GM23338 (cell line): ENCODE data around the gene GUCD1. TPM values are rescaled to one million over a fixed set of nuclear protein-coding genes. Genes with fewer than 3 reads are reported as not detected.

Source experiments
- ATAC-seq: fragments of 200-7000 bp; cut with Tn5 transposase; 3 replicates; pipeline ENCODE4 v1.9.1; 2020
- DNase-seq: peaks from one replicate; pipeline ENCODE4 v3.0.0-alpha.2; 2015; ENCODE audit warnings: low spot score
- H2AFZ ChIP-seq: fragments of 200-600 bp; sonication (generic); 2 replicates; pipeline ENCODE4 v1.8.0; 2016; ENCODE audit warnings: antibody characterized with exemption, mild to moderate bottlenecking, moderate library complexity
- H3F3A ChIP-seq: fragments of 200-600 bp; sonication (generic); replicated peaks from 2 replicates; pipeline ENCODE4 v1.8.0; 2017; ENCODE audit warnings: antibody characterized with exemption, mixed run types, low read depth
- H3K27ac ChIP-seq: fragments of 200-600 bp; sonication (generic); 2 replicates; pipeline ENCODE4 v1.6.1; 2016; ENCODE audit warnings: low read depth
- H3K27me3 ChIP-seq: fragments of 200-600 bp; sonication (generic); 2 replicates; pipeline ENCODE4 v1.8.0; 2016; ENCODE audit warnings: mild to moderate bottlenecking, mixed run types, moderate library complexity; ENCODE audit not compliant: insufficient read depth
- H3K36me3 ChIP-seq: fragments of 200-600 bp; sonication (generic); 2 replicates; pipeline ENCODE4 v1.8.0; 2016; ENCODE audit warnings: mild to moderate bottlenecking; ENCODE audit not compliant: insufficient read depth
- H3K4me1 ChIP-seq: fragments of 200-600 bp; sonication (generic); 2 replicates; pipeline ENCODE4 v1.8.0; 2016; ENCODE audit warnings: mild to moderate bottlenecking, moderate library complexity; ENCODE audit not compliant: insufficient read depth
- H3K4me2 ChIP-seq: fragments of 200-600 bp; sonication (generic); 2 replicates; pipeline ENCODE4 v1.7.1; 2017; ENCODE audit warnings: mixed run types
- H3K4me3 ChIP-seq: fragments of 200-600 bp; sonication (generic); 2 replicates; pipeline ENCODE4 v1.6.1; 2016; ENCODE audit warnings: mixed run types
- H3K79me2 ChIP-seq: fragments of 200-600 bp; sonication (generic); replicated peaks from 2 replicates; pipeline ENCODE4 v1.8.0; 2017; ENCODE audit warnings: mild to moderate bottlenecking; ENCODE audit not compliant: insufficient read depth
- H3K9me2 ChIP-seq: fragments of 200-600 bp; sonication (generic); 2 replicates; pipeline ENCODE4 v1.8.0; 2017; ENCODE audit not compliant: insufficient read depth
- H4K20me1 ChIP-seq: fragments of 200-600 bp; sonication (generic); replicated peaks from 2 replicates; pipeline ENCODE4 v1.8.0; 2017; ENCODE audit warnings: mild to moderate bottlenecking; ENCODE audit not compliant: insufficient read depth
- H3K27ac Mint-ChIP-seq: 2 replicates; pipeline ENCODE4 v1.8.0; 2020; ENCODE audit warnings: inconsistent platforms, mild to moderate bottlenecking, moderate library complexity, mixed read lengths
- H3K27me3 Mint-ChIP-seq: 3 replicates; pipeline ENCODE4 v1.8.0; 2022; ENCODE audit warnings: low read depth, mild to moderate bottlenecking, moderate library complexity, mixed read lengths, inconsistent platforms; ENCODE audit not compliant: insufficient read depth, poor library complexity
- H3K36me3 Mint-ChIP-seq: 3 replicates; pipeline ENCODE4 v1.8.0; 2021; ENCODE audit warnings: low read depth, mild to moderate bottlenecking, inconsistent platforms, moderate library complexity, mixed read lengths
- H3K4me1 Mint-ChIP-seq: 3 replicates; pipeline ENCODE4 v1.8.0; 2020; ENCODE audit warnings: mild to moderate bottlenecking, inconsistent platforms, mixed read lengths
- H3K4me3 Mint-ChIP-seq: 3 replicates; pipeline ENCODE4 v1.8.0; 2021; ENCODE audit warnings: moderate library complexity, mild to moderate bottlenecking, inconsistent platforms, mixed read lengths
- H3K9me3 Mint-ChIP-seq: 3 replicates; pipeline ENCODE4 v1.8.0; 2020; ENCODE audit warnings: moderate library complexity, mild to moderate bottlenecking, inconsistent platforms, mixed read lengths
- CREB1 ChIP-seq: fragments of 250-450 bp; sonication (Bioruptor Pico); IDR thresholded peaks from 2 replicates; pipeline ENCODE4 v1.5.0; 2020; ENCODE audit warnings: low read depth, mild to moderate bottlenecking, moderate library complexity
- EZH2 ChIP-seq: fragments of 200-600 bp; sonication (generic); IDR thresholded peaks from one replicate; pipeline ENCODE4 v1.8.0; 2017; ENCODE audit warnings: antibody characterized with exemption, mild to moderate bottlenecking, low read depth; ENCODE audit not compliant: unreplicated experiment
- POLR2AphosphoS5 ChIP-seq: IDR thresholded peaks from 2 replicates; pipeline ENCODE4 v1.6.1; 2016; ENCODE audit warnings: antibody characterized with exemption, low read depth
- STAT1 ChIP-seq: IDR thresholded peaks from one replicate; pipeline ENCODE4 v1.6.1; 2016; ENCODE audit warnings: antibody characterized with exemption; ENCODE audit not compliant: unreplicated experiment
- ZNF114 ChIP-seq: fragments of 250-450 bp; sonication (Bioruptor Pico); IDR thresholded peaks from 2 replicates; pipeline ENCODE4 v1.5.0; 2020; ENCODE audit warnings: mild to moderate bottlenecking, moderate library complexity
- ZNF331 ChIP-seq: fragments of 250-450 bp; sonication (Bioruptor Pico); IDR thresholded peaks from 2 replicates; pipeline ENCODE4 v1.5.0; 2020; ENCODE audit warnings: low read depth, mild to moderate bottlenecking, moderate library complexity
- polyA plus RNA-seq: library from polyadenylated mRNA; unstranded; fragments of >200 nt; fragmentation: Nextera tagmentation; extraction: Ambion mirVana; gene quantifications from 2 replicates; pipeline ENCODE4 v1.2.1, GENCODE V29; 2016
- total RNA-seq: library from RNA; depleted of rRNA; stranded (reverse); fragments of >200 nt; shearing (Covaris generic); gene quantifications from 2 replicates; pipeline ENCODE4 v1.2.3, GENCODE V29; 2014
- TF ChIP-seq, protein P1 (sequence below): IDR thresholded peaks from one replicate; pipeline ENCODE4 v1.6.1; 2018; ENCODE audit warnings: antibody characterized with exemption; ENCODE audit not compliant: unreplicated experiment
- TF ChIP-seq, protein P2 (sequence below): IDR thresholded peaks from 2 replicates; pipeline ENCODE4 v1.6.1; 2016; ENCODE audit warnings: antibody characterized with exemption
- TF ChIP-seq, protein P3 (sequence below): fragments of 250-450 bp; sonication (Bioruptor Pico); IDR thresholded peaks from 2 replicates; pipeline ENCODE4 v1.5.0; 2020; ENCODE audit warnings: mild to moderate bottlenecking, moderate library complexity

Gene GUCD1
- total and polyA plus RNA-seq, 2 experiments from 2014 or later = 39.0 to 106 TPM

DNA sequence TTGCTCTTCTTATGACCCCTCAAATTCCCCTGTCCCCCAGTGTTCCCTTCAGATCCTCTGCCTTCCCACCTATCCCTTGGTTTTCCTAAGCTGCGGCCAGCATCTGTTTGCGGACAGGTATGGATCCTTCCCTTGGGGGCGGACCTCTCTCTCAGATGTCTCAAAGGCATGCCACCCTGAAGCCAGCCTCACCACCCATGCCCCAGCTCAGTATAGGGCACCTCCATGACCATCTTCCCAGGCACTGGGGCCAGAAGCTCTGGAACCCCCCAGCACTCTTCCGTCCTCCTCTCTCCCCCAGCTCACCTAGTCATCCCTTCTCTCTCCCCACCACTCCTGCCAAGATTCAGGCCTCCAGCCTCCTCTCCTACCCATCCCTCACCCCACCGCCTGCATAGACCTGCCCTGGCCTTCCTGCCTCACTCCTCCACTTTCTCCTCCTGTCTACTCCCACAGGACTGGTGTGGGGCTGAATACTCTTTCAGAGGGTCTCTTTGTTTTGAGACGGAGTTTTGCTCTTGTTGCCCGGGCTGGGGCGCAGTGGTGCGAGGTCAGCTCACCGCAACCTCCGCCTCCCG, 35.7 kb upstream of the GUCD1 start:
- no peak for TF ChIP-seq ZNF114 (CRISPR knock-in tag)
- no peak for TF ChIP-seq STAT1
- TF ChIP-seq ZNF331 (CRISPR knock-in tag) = no peak
- TF ChIP-seq, protein P1, sequence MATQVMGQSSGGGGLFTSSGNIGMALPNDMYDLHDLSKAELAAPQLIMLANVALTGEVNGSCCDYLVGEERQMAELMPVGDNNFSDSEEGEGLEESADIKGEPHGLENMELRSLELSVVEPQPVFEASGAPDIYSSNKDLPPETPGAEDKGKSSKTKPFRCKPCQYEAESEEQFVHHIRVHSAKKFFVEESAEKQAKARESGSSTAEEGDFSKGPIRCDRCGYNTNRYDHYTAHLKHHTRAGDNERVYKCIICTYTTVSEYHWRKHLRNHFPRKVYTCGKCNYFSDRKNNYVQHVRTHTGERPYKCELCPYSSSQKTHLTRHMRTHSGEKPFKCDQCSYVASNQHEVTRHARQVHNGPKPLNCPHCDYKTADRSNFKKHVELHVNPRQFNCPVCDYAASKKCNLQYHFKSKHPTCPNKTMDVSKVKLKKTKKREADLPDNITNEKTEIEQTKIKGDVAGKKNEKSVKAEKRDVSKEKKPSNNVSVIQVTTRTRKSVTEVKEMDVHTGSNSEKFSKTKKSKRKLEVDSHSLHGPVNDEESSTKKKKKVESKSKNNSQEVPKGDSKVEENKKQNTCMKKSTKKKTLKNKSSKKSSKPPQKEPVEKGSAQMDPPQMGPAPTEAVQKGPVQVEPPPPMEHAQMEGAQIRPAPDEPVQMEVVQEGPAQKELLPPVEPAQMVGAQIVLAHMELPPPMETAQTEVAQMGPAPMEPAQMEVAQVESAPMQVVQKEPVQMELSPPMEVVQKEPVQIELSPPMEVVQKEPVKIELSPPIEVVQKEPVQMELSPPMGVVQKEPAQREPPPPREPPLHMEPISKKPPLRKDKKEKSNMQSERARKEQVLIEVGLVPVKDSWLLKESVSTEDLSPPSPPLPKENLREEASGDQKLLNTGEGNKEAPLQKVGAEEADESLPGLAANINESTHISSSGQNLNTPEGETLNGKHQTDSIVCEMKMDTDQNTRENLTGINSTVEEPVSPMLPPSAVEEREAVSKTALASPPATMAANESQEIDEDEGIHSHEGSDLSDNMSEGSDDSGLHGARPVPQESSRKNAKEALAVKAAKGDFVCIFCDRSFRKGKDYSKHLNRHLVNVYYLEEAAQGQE = no peak
- no peak for TF ChIP-seq EZH2
- TF ChIP-seq, protein P2, sequence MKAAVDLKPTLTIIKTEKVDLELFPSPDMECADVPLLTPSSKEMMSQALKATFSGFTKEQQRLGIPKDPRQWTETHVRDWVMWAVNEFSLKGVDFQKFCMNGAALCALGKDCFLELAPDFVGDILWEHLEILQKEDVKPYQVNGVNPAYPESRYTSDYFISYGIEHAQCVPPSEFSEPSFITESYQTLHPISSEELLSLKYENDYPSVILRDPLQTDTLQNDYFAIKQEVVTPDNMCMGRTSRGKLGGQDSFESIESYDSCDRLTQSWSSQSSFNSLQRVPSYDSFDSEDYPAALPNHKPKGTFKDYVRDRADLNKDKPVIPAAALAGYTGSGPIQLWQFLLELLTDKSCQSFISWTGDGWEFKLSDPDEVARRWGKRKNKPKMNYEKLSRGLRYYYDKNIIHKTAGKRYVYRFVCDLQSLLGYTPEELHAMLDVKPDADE = no peak
- TF ChIP-seq, protein P3, sequence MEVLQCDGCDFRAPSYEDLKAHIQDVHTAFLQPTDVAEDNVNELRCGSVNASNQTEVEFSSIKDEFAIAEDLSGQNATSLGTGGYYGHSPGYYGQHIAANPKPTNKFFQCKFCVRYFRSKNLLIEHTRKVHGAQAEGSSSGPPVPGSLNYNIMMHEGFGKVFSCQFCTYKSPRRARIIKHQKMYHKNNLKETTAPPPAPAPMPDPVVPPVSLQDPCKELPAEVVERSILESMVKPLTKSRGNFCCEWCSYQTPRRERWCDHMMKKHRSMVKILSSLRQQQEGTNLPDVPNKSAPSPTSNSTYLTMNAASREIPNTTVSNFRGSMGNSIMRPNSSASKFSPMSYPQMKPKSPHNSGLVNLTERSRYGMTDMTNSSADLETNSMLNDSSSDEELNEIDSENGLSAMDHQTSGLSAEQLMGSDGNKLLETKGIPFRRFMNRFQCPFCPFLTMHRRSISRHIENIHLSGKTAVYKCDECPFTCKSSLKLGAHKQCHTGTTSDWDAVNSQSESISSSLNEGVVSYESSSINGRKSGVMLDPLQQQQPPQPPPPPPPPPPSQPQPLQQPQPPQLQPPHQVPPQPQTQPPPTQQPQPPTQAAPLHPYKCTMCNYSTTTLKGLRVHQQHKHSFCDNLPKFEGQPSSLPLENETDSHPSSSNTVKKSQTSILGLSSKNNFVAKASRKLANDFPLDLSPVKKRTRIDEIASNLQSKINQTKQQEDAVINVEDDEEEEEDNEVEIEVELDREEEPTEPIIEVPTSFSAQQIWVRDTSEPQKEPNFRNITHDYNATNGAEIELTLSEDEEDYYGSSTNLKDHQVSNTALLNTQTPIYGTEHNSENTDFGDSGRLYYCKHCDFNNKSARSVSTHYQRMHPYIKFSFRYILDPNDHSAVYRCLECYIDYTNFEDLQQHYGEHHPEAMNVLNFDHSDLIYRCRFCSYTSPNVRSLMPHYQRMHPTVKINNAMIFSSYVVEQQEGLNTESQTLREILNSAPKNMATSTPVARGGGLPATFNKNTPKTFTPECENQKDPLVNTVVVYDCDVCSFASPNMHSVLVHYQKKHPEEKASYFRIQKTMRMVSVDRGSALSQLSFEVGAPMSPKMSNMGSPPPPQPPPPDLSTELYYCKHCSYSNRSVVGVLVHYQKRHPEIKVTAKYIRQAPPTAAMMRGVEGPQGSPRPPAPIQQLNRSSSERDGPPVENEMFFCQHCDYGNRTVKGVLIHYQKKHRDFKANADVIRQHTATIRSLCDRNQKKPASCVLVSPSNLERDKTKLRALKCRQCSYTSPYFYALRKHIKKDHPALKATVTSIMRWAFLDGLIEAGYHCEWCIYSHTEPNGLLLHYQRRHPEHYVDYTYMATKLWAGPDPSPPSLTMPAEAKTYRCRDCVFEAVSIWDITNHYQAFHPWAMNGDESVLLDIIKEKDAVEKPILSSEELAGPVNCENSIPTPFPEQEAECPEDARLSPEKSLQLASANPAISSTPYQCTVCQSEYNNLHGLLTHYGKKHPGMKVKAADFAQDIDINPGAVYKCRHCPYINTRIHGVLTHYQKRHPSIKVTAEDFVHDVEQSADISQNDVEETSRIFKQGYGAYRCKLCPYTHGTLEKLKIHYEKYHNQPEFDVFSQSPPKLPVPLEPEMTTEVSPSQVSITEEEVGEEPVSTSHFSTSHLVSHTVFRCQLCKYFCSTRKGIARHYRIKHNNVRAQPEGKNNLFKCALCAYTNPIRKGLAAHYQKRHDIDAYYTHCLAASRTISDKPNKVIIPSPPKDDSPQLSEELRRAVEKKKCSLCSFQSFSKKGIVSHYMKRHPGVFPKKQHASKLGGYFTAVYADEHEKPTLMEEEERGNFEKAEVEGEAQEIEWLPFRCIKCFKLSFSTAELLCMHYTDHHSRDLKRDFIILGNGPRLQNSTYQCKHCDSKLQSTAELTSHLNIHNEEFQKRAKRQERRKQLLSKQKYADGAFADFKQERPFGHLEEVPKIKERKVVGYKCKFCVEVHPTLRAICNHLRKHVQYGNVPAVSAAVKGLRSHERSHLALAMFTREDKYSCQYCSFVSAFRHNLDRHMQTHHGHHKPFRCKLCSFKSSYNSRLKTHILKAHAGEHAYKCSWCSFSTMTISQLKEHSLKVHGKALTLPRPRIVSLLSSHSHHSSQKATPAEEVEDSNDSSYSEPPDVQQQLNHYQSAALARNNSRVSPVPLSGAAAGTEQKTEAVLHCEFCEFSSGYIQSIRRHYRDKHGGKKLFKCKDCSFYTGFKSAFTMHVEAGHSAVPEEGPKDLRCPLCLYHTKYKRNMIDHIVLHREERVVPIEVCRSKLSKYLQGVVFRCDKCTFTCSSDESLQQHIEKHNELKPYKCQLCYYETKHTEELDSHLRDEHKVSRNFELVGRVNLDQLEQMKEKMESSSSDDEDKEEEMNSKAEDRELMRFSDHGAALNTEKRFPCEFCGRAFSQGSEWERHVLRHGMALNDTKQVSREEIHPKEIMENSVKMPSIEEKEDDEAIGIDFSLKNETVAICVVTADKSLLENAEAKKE (CRISPR knock-in tag) = no peak
- no peak for TF ChIP-seq CREB1 (CRISPR knock-in tag)
- TF ChIP-seq POLR2AphosphoS5 = no peak
- DNase-seq (no peak), ATAC-seq (no peak)
- Histone ChIP-seq H3K4me3 (no peak overlapping the region), H3K79me2 (no peaks in the 10 kb centered on the region), H3F3A (no peaks in the 10 kb centered on the region), H3K4me2 (no peak overlapping the region), H2AFZ (no peak overlapping the region), H4K20me1 (no peaks in the 10 kb centered on the region), H3K36me3 (no peaks in the 10 kb centered on the region), H3K27ac (no peak overlapping the region), H3K27me3 (no peaks in the 10 kb centered on the region), H3K4me1 (peaks cover 7% of the 10 kb centered on the region; the same call in 1 of the 2 replicates), H3K9me2 (no peaks in the 10 kb centered on the region)
- H3K4me3 Mint-ChIP-seq = no peak overlapping the region
- no peaks in the 10 kb centered on the region for H3K9me3 Mint-ChIP-seq
- H3K36me3 Mint-ChIP-seq = no peaks in the 10 kb centered on the region
- peaks cover 10% of the 10 kb centered on the region for H3K27me3 Mint-ChIP-seq
- peaks cover 18% of the 10 kb centered on the region for H3K4me1 Mint-ChIP-seq
- H3K27ac Mint-ChIP-seq = no peak overlapping the region
